Adrenal gland (tissue), 12 donors: ENCODE results near the gene MTARC1. TPM values are rescaled to one million over a fixed set of nuclear protein-coding genes. Genes with fewer than 3 reads are reported as not detected.
A peak's percentile ranks its signal among the peaks of the same experiment; 100 is the strongest.

ENCODE experiments used
- DNase-seq, 7 donors: peaks; one replicate each; pipeline ENCODE4 v3.0.0-alpha.2; 2019 to 2020
- H3K27ac ChIP-seq, 5 donors: fragments of 200-600 bp; sonication (generic) in 4 of 5; 1 replicate in 3 of 5; 2 replicates in 2 of 5; pipeline versions ENCODE4 v1.5.1 to v1.8.0; 2016 to 2020; ENCODE audit warnings: mild to moderate bottlenecking in 1 of 5
- H3K27me3 ChIP-seq: fragments of 200-600 bp; 2 replicates; pipeline ENCODE4 v1.8.0; 2021
- H3K36me3 ChIP-seq, 2 donors: fragments of 200-600 bp; replicated peaks in 1 of 2; 1 replicate in 1 of 2; 2 replicates in 1 of 2; pipeline versions ENCODE4 v1.5.1 to v1.8.0; 2018 to 2022
- H3K4me1 ChIP-seq, 2 donors: fragments of 200-600 bp; replicated peaks in 1 of 2; 1 replicate in 1 of 2; 2 replicates in 1 of 2; pipeline versions ENCODE4 v1.5.1 to v1.8.0; 2018 to 2021
- H3K4me3 ChIP-seq, 4 donors: fragments of 200-600 bp; sonication (generic) in 3 of 4; one replicate each; pipeline ENCODE4 v1.5.1; 2016 to 2018
- H3K9me3 ChIP-seq, 3 donors: fragments of 200-600 bp; sonication (generic) in 1 of 3; replicated peaks in 1 of 3; 1 replicate in 2 of 3; 2 replicates in 1 of 3; pipeline versions ENCODE4 v1.5.1 to v1.8.0; 2016 to 2021
- POLR2A ChIP-seq, 2 donors: fragments of 450-650 bp; IDR thresholded peaks; one replicate each; pipeline ENCODE4 v1.6.1; 2017; ENCODE audit warnings: antibody characterized with exemption in 2 of 2, mild to moderate bottlenecking in 2 of 2, moderate library complexity in 1 of 2
- WGBS, 4 donors: extraction: QIAGEN DNeasy Blood & Tissue Kit in 2 of 4; methylation state at CpG; one replicate each; pipeline versions ENCODE4 v1.1.5 to v1.1.7; 2013 to 2017; 5-methylcytosine and 5-hydroxymethylcytosine counted together
- intact Hi-C, 2 donors: fragments of 100-400 bp; cut with DNase I; formaldehyde crosslinking; loops; one replicate each; pipeline versions ENCODE4 v1.14.1 to v1.15.0; 2022 to 2023
- polyA plus RNA-seq, 3 donors: library from polyadenylated mRNA; stranded (reverse); fragments of 200-250 nt in 2 of 3; fragments of 350-450 nt in 1 of 3; fragmentation: Illumina TruSeq in 1 of 3; extraction: RNeasy Lipid Tissue Mini Kit (QIAGEN cat#74804) in 1 of 3; gene quantifications; one replicate each; pipeline ENCODE4 v1.2.3, GENCODE V29; 2013 to 2014
- total RNA-seq, 9 donors: library from RNA; depleted of rRNA in 4 of 9; stranded (reverse); fragments of >200 nt in 4 of 9; fragments of 120-200 nt in 1 of 9; fragmentation: NEBNext Ultra II Directional in 1 of 9; extraction: Animal tissue kit (Norgen Biotek cat#: 25700) in 1 of 9; gene quantifications; one replicate each; pipeline versions ENCODE4 v1.1.0 to v1.2.4, GENCODE V29; 2013 to 2023
- TF ChIP-seq, protein P1 (sequence below), 6 experiments: fragments of 450-650 bp in 4 of 6; fragments of 200-600 bp in 2 of 6; sonication (generic) in 1 of 6; IDR thresholded peaks; 1 replicate in 5 of 6; 2 replicates in 1 of 6; pipeline versions ENCODE4 v1.5.1 to v1.8.0; 2016 to 2021; ENCODE audit warnings: antibody characterized with exemption in 6 of 6, mild to moderate bottlenecking in 2 of 6, moderate library complexity in 1 of 6
- donor health status: healthy with polysubstance abuse.
- donor health status: Bipolar disorder and iron deficiency.
- donor health status: DM: yes; HTN: yes; CAD: no.
- donor health status: DM: no; HTN: no; CAD: no.
- donor health status: DM: no; HTN: no; CAD: no.
- donor health status: DM: yes; HTN: yes; CAD: no.

MTARC1 gene
- total and polyA plus RNA-seq, 12 donors = 5.3 to 26.1 (median 10.1) TPM

DNA sequence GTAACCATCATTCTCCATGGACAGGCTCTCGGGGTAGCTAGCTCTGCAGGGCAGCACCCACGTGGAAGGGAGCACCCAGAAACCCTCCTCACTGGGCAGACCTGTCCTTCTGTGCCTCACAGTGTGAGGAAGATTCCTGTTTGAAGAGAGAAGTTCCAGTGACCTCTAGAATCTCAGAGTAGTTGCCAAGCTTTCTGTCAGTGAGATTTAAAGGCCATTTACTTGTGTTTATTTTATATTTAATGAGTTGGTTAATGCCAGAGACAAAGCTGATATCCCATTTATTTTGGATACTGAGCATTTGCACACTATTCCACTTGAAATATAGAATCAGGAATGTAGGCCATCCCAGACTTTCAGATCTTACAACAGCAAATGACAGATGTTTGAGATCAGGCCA lies 28.7 kb downstream of the MTARC1 start:
- no peaks in the 10 kb centered on the region for H3K4me1 ChIP-seq

DNA sequence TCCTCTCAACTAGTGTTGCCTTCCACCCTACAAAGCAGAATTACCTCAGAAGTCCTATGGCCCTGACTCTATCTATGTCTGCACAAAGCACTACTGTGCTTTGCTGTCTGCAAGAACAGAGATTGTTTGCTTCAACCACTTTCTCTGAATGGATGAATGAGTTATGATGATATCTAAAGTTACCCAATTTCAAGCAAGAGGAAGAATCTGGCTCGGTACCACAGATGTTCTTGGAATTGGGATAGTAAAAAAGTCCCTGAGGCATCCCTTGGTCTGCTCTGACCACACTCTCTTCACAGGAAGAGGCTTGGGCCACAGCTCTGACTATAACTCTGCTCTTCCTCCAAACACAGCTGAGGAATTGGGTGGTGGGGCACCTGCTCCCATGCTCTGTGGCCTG lies 31.2 kb downstream of the MTARC1 start:
- H3K27ac ChIP-seq = no peak overlapping the region
- no peaks in the 10 kb centered on the region for H3K9me3 ChIP-seq
- TF ChIP-seq POLR2A (IDR thresholded peaks at IDR 0.05) = no peak
- TF ChIP-seq, protein P1, sequence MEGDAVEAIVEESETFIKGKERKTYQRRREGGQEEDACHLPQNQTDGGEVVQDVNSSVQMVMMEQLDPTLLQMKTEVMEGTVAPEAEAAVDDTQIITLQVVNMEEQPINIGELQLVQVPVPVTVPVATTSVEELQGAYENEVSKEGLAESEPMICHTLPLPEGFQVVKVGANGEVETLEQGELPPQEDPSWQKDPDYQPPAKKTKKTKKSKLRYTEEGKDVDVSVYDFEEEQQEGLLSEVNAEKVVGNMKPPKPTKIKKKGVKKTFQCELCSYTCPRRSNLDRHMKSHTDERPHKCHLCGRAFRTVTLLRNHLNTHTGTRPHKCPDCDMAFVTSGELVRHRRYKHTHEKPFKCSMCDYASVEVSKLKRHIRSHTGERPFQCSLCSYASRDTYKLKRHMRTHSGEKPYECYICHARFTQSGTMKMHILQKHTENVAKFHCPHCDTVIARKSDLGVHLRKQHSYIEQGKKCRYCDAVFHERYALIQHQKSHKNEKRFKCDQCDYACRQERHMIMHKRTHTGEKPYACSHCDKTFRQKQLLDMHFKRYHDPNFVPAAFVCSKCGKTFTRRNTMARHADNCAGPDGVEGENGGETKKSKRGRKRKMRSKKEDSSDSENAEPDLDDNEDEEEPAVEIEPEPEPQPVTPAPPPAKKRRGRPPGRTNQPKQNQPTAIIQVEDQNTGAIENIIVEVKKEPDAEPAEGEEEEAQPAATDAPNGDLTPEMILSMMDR (IDR thresholded peaks at IDR 0.05) = no peak
- WGBS, 4 donors = 69 to 88% (median 85%) methylated on average over 1 of the region's 1 CpG
- intact Hi-C loops = no loop called here
- no peak overlapping the region for H3K4me3 ChIP-seq
- H3K27me3 ChIP-seq = no peaks in the 10 kb centered on the region
- H3K36me3 ChIP-seq = no peaks in the 10 kb centered on the region
- H3K4me1 ChIP-seq = no peaks in the 10 kb centered on the region
- no peak for DNase-seq

More for the DNA sequence above, 28.7 kb downstream of the MTARC1 start:
- TF ChIP-seq POLR2A (IDR thresholded peaks at IDR 0.05) = no peak
- TF ChIP-seq, protein P1 (IDR thresholded peaks at IDR 0.05) = no peak
- Histone ChIP-seq H3K36me3 (no peaks in the 10 kb centered on the region), H3K27me3 (no peaks in the 10 kb centered on the region), H3K9me3 (no peaks in the 10 kb centered on the region), H3K4me3 (no peak overlapping the region), H3K27ac (no peak overlapping the region)
- intact Hi-C loops = no loop called here
- DNase-seq = no peak
- 85 to 95% (median 92%) methylated on average over 2 of the region's 2 CpGs for WGBS, 4 donors

DNA sequence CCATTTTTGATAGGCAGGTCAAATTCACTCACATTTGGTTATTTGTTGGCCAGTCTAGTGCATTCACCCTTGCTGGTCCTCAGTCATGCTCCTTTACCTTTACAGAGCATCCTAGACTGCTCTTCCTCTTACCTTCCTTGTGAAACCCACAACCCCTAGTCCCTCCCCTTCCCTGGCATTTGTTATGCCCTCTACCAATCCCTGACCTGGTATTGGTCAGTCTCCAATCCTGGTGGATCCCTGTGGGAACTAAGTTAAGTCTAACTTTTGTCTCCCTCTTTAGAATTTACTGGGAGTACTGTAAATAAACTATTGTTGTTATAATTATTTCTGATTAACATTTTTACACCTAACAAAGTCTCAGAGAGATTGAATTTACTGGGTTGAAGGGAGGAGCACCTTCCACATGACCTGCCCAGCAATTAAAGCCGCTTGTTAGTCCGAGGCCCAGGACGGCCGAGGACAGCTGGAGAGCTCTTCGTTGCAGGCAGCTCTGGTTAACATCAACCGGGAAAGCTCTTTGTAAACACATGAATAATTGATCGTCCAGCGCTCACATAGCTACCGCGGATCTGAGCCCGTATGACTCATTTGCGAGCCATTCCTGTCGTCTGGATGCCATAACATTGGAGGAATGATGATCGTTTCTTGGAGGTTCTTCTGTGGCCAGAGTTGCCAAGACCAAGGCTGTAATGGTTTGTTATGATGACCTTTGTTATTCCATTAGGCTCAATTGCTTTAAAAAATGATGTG lies 31.9 kb downstream of the MTARC1 start:
- peak in 3 of 7 donors; percentile 23 to 64 (median 31) for DNase-seq
- Histone ChIP-seq H3K27me3 (no peaks in the 10 kb centered on the region), H3K27ac (no peak overlapping the region), H3K4me1 (no peaks in the 10 kb centered on the region), H3K4me3 (no peak overlapping the region), H3K9me3 (no peaks in the 10 kb centered on the region), H3K36me3 (no peaks in the 10 kb centered on the region)
- intact Hi-C loops = no loop called here
- TF ChIP-seq POLR2A (IDR thresholded peaks at IDR 0.05) = no peak
- TF ChIP-seq, protein P1 (IDR thresholded peaks at IDR 0.05) = no peak
- WGBS, 4 donors = 45 to 62% (median 48%) methylated on average over 9 to 14 of the region's 14 CpGs

DNA sequence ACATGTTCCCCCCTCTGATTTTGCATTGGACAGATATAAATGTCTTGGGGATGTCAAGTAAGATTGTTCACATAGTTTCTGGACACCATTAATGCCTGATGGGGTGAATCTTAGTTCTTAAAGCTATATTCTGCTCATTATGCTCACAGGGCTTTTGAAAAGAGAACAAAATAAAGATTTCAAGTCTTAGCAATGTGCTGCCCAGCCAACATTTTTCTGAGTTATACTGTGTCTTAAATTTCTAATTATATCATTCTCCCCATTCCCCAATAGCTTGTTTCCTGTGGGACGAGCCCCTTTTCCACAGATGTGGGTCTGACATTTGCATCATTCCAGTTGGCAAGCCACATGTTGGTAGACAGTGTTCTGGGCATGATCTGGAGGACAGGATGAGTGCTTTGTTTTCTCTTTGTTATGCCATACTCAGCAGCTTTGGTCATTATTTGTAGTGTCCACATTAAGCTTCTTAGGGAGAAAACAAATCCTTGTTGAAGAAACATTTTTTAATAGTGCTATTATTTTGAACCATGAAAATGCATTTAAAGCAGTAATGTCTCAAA lies 32.8 kb downstream of the MTARC1 start:
- no peak for DNase-seq
- H3K4me1 ChIP-seq = no peaks in the 10 kb centered on the region

More for the DNA sequence above, 32.8 kb downstream of the MTARC1 start:
- Histone ChIP-seq H3K27ac (no peak overlapping the region), H3K27me3 (no peaks in the 10 kb centered on the region), H3K9me3 (no peaks in the 10 kb centered on the region), H3K36me3 (no peaks in the 10 kb centered on the region), H3K4me3 (no peak overlapping the region)
- 30 to 61% (median 49%) methylated on average over 1 of the region's 1 CpG for WGBS, 4 donors
- TF ChIP-seq, protein P1 (IDR thresholded peaks at IDR 0.05) = no peak
- TF ChIP-seq POLR2A (IDR thresholded peaks at IDR 0.05) = no peak
- intact Hi-C loops = no loop called here
